ENCODE results near the gene GPER1. TPM values are rescaled to one million over a fixed set of nuclear protein-coding genes. Genes with fewer than 3 reads are reported as not detected.
"Not testable (repeated sequence)": the region's sequence is repeated elsewhere in the genome, so short reads cannot be mapped to it uniquely, and the experiment has no call there.

GPER1 gene
- total and polyA plus RNA-seq, 8 donors: 0.20 to 3.5 (median 1.0) TPM

DNA sequence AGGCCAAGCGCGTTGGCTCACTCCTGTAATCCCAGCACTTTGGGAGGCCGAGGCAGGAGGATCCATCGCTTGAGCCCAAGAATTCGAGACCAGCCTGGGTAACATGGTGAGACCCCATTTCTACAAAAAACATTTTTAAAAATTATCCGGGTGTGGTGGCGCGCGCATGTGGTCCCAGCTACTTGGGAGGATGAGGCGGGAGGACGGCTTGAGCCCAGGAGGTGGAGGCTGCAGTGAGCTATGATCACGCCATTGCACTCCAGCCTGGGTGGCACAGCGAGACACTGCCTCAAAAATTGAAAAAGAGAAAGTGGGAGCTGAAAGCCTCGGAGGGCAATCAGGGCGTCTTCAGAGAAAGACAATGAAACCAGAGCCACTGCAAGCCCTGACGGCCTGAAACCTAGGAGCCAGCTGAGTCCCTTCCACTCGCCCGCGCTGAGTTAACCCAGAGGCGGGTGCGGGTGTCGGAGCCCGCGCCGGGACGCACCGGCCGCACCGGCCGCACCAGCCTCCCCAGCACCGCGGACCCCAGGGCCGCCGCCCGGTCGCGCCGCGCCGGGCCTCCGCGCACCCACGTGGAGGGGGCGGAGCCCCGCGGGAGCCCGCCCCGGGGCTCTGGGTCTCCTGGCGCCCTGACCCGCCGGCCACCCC lies 49.7 kb downstream of the GPER1 start:
- Histone ChIP-seq H3K27me3 (no peaks in the 10 kb centered on the region), H3K27ac (peak overlapping the region; percentile 68 to 84 (median 72)), H3K9me3 (no peaks in the 10 kb centered on the region), H3K36me3 (no peaks in the 10 kb centered on the region), H3K4me1 (peaks cover 0 to 13% (median 10%) of the 10 kb centered on the region in 3 donors), H3K4me3 (peak overlapping the region; percentile 51 to 84 (median 72))
- TF ChIP-seq, protein P1, sequence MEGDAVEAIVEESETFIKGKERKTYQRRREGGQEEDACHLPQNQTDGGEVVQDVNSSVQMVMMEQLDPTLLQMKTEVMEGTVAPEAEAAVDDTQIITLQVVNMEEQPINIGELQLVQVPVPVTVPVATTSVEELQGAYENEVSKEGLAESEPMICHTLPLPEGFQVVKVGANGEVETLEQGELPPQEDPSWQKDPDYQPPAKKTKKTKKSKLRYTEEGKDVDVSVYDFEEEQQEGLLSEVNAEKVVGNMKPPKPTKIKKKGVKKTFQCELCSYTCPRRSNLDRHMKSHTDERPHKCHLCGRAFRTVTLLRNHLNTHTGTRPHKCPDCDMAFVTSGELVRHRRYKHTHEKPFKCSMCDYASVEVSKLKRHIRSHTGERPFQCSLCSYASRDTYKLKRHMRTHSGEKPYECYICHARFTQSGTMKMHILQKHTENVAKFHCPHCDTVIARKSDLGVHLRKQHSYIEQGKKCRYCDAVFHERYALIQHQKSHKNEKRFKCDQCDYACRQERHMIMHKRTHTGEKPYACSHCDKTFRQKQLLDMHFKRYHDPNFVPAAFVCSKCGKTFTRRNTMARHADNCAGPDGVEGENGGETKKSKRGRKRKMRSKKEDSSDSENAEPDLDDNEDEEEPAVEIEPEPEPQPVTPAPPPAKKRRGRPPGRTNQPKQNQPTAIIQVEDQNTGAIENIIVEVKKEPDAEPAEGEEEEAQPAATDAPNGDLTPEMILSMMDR (IDR thresholded peaks at IDR 0.05): no peak
- 8% methylated on average over 48 to 51 of the region's 51 CpGs for WGBS, 2 donors
- DNase-seq (peak in 1 of 6 donors; percentile 50), FAIRE-seq (no peak), ATAC-seq (peak; percentile 79 to 87 (median 82))
- intact Hi-C loops (cut with DNase I): no loop called here

DNA sequence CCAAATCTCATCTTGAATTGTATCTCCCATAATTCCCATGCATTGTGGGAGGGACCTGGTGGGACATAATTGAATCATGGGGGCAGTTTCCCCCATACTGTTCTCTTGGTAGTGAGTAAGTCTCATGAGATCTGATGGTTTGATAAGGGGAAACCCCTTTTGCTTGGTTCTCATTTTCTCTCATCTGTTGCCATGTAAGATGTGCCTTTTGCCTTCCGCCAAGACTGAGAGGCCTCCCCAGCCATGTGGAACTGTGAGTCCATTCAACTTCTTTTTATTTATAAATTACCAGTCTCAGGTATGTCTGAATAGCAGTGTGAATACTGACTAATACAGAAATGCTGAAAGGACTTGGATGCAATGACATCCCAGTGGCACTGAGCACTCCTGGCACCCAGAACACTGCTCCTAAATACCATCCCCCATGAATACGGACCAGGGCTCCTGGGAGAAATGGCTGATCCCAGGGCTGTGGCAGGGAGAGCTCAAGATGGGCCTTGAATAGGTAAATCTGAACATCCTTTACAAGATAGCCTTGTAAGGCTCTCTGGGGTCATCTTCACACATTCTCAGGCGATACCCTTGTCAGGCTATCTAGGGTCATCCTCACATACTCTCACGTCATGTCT lies 52.7 kb downstream of the GPER1 start:
- Histone ChIP-seq H3K9me3 (no peaks in the 10 kb centered on the region), H3K4me1 (peaks cover 0 to 13% (median 10%) of the 10 kb centered on the region in 3 donors), H3K27ac (no peak overlapping the region), H3K27me3 (no peaks in the 10 kb centered on the region), H3K4me3 (no peak overlapping the region), H3K36me3 (no peaks in the 10 kb centered on the region)
- intact Hi-C loops (cut with DNase I): loop anchor here in 1 of 3 donors (10.0 kb wide), 1 partner anchor 146 kb away; no protein-coding TSS in a partner anchor
- no peak for ATAC-seq
- peak in 1 of 6 donors; percentile 10 for DNase-seq
- 83 to 93% methylated on average over 4 of the region's 4 CpGs for WGBS, 2 donors
- TF ChIP-seq, protein P1 (IDR thresholded peaks at IDR 0.05): no peak
- no peak for FAIRE-seq

DNA sequence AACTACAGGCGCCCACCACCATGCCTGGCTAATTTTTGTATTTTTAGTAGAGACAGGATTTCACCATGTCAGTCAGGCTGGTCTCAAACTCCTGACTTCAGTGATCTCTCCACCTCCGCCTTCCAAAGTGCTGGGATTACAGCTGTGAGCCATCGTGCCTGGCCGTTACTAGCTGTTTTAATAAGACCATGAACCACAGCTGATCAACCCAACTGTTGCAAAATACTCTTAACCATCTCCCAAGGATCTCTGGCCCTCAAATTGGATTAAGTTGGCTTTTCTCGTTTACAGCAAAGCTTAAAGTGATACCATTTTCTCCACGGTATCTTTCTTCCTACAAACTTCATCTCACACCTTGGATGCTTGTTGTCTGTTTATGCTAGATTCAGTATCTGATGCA lies 53.7 kb downstream of the GPER1 start:
- WGBS, 2 donors: 68 to 83% methylated on average over 6 of the region's 6 CpGs
- TF ChIP-seq, protein P1 (IDR thresholded peaks at IDR 0.05): no peak
- FAIRE-seq: no peak
- H3K36me3 ChIP-seq: no peaks in the 10 kb centered on the region
- peaks cover 0 to 13% (median 10%) of the 10 kb centered on the region in 3 donors for H3K4me1 ChIP-seq
- no peak for ATAC-seq
- H3K27me3 ChIP-seq: no peaks in the 10 kb centered on the region
- H3K9me3 ChIP-seq: no peaks in the 10 kb centered on the region
- DNase-seq: no peak
- no peak overlapping the region for H3K27ac ChIP-seq
- intact Hi-C loops (cut with DNase I): loop anchor here in 1 of 3 donors (10.0 kb wide), 1 partner anchor 147 kb away; no protein-coding TSS in a partner anchor
- H3K4me3 ChIP-seq: no peak overlapping the region

GRCh38 chr7:1142051-1142635 lies 54.2 kb downstream of the GPER1 start:
- H3K27me3 ChIP-seq: no peaks in the 10 kb centered on the region
- no peaks in the 10 kb centered on the region for H3K9me3 ChIP-seq
- no peak overlapping the region for H3K4me3 ChIP-seq
- 68 to 82% methylated on average over 14 of the region's 14 CpGs for WGBS, 2 donors
- H3K4me1 ChIP-seq: peaks cover 0 to 8% (median 7%) of the 10 kb centered on the region in 3 donors
- FAIRE-seq (no peak), ATAC-seq (no peak), DNase-seq (no peak)
- TF ChIP-seq, protein P1 (IDR thresholded peaks at IDR 0.05): no peak
- H3K36me3 ChIP-seq: no peaks in the 10 kb centered on the region
- intact Hi-C loops (cut with DNase I): loop anchor here in 1 of 3 donors (10.0 kb wide), 1 partner anchor 147 kb away; no protein-coding TSS in a partner anchor
- no peak overlapping the region for H3K27ac ChIP-seq

DNA sequence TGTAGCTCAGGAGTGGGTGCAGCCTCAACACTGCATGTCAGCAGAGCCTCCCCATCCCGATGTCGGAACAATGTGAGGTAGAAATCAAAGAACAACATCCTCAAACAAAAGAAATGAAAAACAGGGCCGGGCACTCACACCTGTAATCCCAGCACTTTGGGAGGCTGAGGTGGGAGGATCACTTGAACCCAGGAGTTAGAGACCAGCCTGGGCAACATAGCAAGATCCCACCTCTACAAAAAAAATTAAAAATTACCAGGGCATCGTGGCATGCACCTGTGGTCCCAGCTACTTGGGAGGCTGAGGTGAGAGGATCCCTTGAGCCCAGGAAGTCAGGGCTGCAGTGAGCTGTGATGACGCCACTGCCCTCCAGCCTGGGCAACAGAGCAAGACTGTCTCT lies 55.1 kb downstream of the GPER1 start:
- H3K4me1 ChIP-seq, H3K9me3 ChIP-seq, FAIRE-seq, H3K27me3 ChIP-seq, DNase-seq, H3K27ac ChIP-seq, H3K36me3 ChIP-seq, H3K4me3 ChIP-seq, ATAC-seq: not testable (repeated sequence)
- WGBS, 2 donors: 84 to 86% methylated on average over 5 of the region's 5 CpGs
- intact Hi-C loops (cut with DNase I): loop anchor here in 1 of 3 donors (10.0 kb wide), 1 partner anchor 148 kb away; no protein-coding TSS in a partner anchor

Data from pancreas (tissue), 10 donors.